HUDEP-2 (cell line): Measurements from ENCODE around the gene CDC42BPG.
"Not testable (repeated sequence)": the region's sequence is repeated elsewhere in the genome, so short reads cannot be mapped to it uniquely, and the experiment has no call there.

ENCODE experiments used
- DNase-seq, 76 experiments: peaks; one replicate each; lab custom pipeline; 2025; ENCODE audit not compliant: unreplicated experiment in 76 of 76; lab: John Stamatoyannopoulos, UW

The CDC42BPG gene

GRCh38 chr11:64852804-64853509 lies 8.5 kb upstream of the CDC42BPG start:
- no peak for DNase-seq

- peak in 13 of 76 experiments; percentile 4 to 36 (median 18) for DNase-seq
Measured at GRCh38 chr11:64851831-64852351, 7.4 kb upstream of the CDC42BPG start.

- DNase-seq = peak in 8 of 76 experiments; percentile 4 to 15 (median 11)
Measured at GRCh38 chr11:64850979-64851567, 6.6 kb upstream of the CDC42BPG start.

- DNase-seq = no peak
Measured at GRCh38 chr11:64849598-64850356, 5.3 kb upstream of the CDC42BPG start.

GRCh38 chr11:64848826-64849597 lies 4.6 kb upstream of the CDC42BPG start:
- DNase-seq = peak in 17 of 76 experiments; percentile 11 to 61 (median 21)

- peak in 9 of 76 experiments; percentile 10 to 61 (median 37) for DNase-seq
Measured at GRCh38 chr11:64848214-64848825, 3.9 kb upstream of the CDC42BPG start.

- DNase-seq = peak in 71 of 76 experiments; percentile 29 to 92 (median 79)
Measured at GRCh38 chr11:64846998-64847666, 2.7 kb upstream of the CDC42BPG start.

GRCh38 chr11:64845776-64846129 lies 1.3 kb upstream of the CDC42BPG start:
- not testable (repeated sequence) for DNase-seq

GRCh38 chr11:64845129-64845775 lies 799 bp upstream of the CDC42BPG start:
- DNase-seq = no peak

- peak in 12 of 76 experiments; percentile 6 to 39 (median 22) for DNase-seq
Measured at GRCh38 chr11:64843686-64844329, 645 bp downstream of the CDC42BPG start.

GRCh38 chr11:64842851-64843685 lies 1.4 kb downstream of the CDC42BPG start:
- peak in 15 of 76 experiments; percentile 5 to 31 (median 21) for DNase-seq

- no peak for DNase-seq
Measured at GRCh38 chr11:64842366-64842759, 2.1 kb downstream of the CDC42BPG start.

- DNase-seq = no peak
Measured at GRCh38 chr11:64841592-64842365, 2.7 kb downstream of the CDC42BPG start.

GRCh38 chr11:64839887-64840782 lies 4.3 kb downstream of the CDC42BPG start:
- no peak for DNase-seq

GRCh38 chr11:64839335-64839734 lies 5.1 kb downstream of the CDC42BPG start:
- DNase-seq = no peak
